ENCODE measurements around the gene RAD54L.

DNA sequence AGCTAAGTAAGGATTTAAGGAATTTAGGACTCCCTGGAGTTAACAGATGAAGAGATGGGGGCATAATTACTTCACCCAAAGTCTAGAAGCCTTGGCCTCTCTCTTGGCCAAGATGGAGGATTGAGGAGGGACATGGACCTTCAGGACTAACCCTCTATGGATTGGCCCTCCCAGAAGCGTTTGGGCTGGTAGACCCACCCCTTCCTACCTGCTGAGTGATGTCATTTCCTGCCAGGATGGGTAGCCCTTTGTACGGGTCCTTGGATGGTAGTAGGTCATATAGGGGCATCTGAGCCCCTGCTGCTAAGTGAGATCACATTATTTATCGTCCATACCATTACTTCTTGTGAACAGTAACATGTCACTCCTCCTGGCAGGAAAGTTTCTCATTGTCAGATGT is 26.8 kb upstream of the RAD54L start:
- TF ChIP-seq, protein P1, sequence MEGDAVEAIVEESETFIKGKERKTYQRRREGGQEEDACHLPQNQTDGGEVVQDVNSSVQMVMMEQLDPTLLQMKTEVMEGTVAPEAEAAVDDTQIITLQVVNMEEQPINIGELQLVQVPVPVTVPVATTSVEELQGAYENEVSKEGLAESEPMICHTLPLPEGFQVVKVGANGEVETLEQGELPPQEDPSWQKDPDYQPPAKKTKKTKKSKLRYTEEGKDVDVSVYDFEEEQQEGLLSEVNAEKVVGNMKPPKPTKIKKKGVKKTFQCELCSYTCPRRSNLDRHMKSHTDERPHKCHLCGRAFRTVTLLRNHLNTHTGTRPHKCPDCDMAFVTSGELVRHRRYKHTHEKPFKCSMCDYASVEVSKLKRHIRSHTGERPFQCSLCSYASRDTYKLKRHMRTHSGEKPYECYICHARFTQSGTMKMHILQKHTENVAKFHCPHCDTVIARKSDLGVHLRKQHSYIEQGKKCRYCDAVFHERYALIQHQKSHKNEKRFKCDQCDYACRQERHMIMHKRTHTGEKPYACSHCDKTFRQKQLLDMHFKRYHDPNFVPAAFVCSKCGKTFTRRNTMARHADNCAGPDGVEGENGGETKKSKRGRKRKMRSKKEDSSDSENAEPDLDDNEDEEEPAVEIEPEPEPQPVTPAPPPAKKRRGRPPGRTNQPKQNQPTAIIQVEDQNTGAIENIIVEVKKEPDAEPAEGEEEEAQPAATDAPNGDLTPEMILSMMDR (IDR thresholded peaks at IDR 0.05; ENCODE audit: low read depth, low read length, missing input control), result no peak
- no peak for TF ChIP-seq GABPA (IDR thresholded peaks at IDR 0.05 in 1 of 2, conservative IDR thresholded peaks at IDR 0.05 in 1 of 2)
- no peak for TF ChIP-seq EGR1 (IDR thresholded peaks at IDR 0.05; ENCODE audit: low read depth in 2 of 2)
- TF ChIP-seq TAF1 (conservative IDR thresholded peaks at IDR 0.05), result no peak
- TF ChIP-seq, protein P2, sequence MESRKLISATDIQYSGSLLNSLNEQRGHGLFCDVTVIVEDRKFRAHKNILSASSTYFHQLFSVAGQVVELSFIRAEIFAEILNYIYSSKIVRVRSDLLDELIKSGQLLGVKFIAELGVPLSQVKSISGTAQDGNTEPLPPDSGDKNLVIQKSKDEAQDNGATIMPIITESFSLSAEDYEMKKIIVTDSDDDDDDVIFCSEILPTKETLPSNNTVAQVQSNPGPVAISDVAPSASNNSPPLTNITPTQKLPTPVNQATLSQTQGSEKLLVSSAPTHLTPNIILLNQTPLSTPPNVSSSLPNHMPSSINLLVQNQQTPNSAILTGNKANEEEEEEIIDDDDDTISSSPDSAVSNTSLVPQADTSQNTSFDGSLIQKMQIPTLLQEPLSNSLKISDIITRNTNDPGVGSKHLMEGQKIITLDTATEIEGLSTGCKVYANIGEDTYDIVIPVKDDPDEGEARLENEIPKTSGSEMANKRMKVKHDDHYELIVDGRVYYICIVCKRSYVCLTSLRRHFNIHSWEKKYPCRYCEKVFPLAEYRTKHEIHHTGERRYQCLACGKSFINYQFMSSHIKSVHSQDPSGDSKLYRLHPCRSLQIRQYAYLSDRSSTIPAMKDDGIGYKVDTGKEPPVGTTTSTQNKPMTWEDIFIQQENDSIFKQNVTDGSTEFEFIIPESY (IDR thresholded peaks at IDR 0.05), result no peak
- no peak for TF ChIP-seq JUND (IDR thresholded peaks at IDR 0.05)
- no peak for TF ChIP-seq HNF4G (IDR thresholded peaks at IDR 0.05)
- TF ChIP-seq NR2F2 (IDR thresholded peaks at IDR 0.05), result no peak
- TF ChIP-seq, protein P3, sequence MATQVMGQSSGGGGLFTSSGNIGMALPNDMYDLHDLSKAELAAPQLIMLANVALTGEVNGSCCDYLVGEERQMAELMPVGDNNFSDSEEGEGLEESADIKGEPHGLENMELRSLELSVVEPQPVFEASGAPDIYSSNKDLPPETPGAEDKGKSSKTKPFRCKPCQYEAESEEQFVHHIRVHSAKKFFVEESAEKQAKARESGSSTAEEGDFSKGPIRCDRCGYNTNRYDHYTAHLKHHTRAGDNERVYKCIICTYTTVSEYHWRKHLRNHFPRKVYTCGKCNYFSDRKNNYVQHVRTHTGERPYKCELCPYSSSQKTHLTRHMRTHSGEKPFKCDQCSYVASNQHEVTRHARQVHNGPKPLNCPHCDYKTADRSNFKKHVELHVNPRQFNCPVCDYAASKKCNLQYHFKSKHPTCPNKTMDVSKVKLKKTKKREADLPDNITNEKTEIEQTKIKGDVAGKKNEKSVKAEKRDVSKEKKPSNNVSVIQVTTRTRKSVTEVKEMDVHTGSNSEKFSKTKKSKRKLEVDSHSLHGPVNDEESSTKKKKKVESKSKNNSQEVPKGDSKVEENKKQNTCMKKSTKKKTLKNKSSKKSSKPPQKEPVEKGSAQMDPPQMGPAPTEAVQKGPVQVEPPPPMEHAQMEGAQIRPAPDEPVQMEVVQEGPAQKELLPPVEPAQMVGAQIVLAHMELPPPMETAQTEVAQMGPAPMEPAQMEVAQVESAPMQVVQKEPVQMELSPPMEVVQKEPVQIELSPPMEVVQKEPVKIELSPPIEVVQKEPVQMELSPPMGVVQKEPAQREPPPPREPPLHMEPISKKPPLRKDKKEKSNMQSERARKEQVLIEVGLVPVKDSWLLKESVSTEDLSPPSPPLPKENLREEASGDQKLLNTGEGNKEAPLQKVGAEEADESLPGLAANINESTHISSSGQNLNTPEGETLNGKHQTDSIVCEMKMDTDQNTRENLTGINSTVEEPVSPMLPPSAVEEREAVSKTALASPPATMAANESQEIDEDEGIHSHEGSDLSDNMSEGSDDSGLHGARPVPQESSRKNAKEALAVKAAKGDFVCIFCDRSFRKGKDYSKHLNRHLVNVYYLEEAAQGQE (IDR thresholded peaks at IDR 0.05), result no peak
- TF ChIP-seq, protein P4, sequence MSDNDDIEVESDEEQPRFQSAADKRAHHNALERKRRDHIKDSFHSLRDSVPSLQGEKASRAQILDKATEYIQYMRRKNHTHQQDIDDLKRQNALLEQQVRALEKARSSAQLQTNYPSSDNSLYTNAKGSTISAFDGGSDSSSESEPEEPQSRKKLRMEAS (IDR thresholded peaks at IDR 0.05), result no peak
